ENCODE results near the gene UGT1A5.
"Not testable (repeated sequence)": the region's sequence is repeated elsewhere in the genome, so short reads cannot be mapped to it uniquely, and the experiment has no call there.

UGT1A5 gene

DNA sequence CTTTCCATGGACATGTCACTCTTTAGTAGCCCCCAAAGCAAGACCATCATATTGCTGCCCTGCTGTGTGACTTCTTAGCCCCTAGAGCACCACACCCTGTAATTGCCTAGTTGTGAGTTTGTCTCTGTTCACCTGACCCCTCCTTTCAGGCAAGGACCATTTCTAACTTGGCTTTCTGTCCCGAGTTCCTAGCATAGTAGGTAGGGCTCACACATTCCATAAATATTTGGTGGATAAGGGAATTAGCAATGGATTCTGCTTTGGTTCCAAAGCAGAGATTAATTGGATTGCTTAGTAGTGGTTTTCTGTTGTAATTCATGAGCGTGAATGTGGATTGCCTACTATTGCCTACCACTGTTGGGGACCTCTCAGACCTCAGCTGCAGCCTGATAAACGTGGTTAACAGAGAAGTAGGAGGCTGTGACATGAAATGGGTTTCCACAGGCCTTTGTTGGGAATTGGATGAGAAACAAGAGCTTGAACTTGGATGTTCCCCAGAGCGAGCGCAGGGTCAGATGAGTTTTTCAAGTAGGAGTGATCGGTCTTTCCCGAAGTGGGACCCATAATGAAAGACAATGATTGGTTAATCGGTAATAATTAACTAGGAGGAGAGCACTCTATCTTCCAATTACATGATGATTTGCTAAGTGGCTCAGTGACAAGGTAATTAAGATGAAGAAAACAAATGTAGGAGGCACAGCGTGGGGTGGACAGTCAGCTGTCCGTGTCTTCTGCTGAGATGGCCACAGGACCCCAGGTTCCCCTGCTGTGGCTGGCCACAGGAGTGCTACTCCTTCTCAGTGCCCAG lies 34.0 kb downstream of the UGT1A5 start:
- DNase-seq: no peak

DNA sequence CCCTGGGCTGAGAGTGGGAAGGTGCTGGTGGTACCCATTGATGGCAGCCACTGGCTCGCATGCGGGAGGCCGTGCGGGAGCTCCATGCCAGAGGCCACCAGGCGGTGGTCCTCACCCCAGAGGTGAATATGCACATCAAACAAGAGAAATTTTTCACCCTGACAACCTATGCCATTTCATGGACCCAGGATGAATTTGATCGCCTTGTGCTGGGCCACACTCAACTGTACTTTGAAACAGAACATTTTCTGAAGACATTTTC lies 34.5 kb downstream of the UGT1A5 start:
- no peak for DNase-seq

DNA sequence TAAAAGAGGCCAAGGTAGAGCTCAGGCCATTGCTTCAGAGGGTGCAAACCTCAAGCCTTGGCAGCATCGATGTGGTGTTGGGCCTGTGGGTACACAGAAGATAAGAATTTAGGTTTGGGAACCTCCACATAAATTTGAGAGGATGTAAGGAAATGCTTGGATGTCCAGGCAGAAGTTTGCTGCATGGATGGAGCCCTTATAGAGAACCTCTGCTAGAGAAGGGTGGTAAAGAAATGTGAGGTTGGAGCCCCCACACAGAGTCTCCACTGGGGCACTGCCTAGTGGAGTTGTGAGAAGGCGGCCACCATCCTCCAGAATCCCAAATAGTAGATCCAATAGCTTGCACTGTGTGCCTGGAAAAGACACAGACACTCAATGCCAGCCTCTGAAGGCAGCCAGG lies 38.0 kb downstream of the UGT1A5 start:
- DNase-seq: not testable (repeated sequence)

DNA sequence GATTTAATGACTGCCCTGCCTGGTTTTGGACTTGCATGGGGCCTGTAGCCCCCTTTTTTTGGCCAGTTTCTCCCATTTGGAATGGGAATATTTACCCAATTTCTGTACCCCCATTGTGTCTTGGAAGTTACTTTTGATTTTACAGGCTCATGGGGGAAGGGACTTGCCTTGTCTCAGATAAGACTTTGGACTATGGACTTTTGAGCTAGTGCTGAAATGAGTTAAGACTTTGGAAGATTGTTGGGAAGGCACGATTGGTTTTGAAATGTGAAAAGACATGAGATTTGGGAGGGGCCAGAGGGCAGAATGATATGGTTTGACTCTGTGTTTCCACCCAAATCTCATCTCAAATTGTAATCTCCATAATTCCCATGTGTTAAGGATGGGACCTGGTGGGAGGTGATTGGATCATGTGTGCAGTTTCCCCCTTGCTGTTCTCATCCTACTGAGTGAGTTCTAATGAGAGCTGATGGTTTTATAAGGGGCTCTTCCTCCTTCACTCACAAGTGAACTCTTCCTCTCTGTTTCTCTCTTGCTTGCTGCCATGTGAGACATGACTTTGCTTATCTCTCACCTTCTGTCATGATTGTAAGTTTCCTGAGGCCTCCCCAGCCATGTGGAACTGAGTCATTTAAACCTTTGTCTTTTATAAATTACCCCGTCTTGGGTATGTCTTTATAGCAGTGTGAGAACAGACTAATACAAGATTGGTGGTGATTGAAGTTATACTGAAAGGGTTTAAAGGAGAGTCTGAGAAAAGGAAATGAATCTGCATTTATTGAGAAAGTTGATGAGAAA lies 38.7 kb downstream of the UGT1A5 start:
- not testable (repeated sequence) for DNase-seq

DNA sequence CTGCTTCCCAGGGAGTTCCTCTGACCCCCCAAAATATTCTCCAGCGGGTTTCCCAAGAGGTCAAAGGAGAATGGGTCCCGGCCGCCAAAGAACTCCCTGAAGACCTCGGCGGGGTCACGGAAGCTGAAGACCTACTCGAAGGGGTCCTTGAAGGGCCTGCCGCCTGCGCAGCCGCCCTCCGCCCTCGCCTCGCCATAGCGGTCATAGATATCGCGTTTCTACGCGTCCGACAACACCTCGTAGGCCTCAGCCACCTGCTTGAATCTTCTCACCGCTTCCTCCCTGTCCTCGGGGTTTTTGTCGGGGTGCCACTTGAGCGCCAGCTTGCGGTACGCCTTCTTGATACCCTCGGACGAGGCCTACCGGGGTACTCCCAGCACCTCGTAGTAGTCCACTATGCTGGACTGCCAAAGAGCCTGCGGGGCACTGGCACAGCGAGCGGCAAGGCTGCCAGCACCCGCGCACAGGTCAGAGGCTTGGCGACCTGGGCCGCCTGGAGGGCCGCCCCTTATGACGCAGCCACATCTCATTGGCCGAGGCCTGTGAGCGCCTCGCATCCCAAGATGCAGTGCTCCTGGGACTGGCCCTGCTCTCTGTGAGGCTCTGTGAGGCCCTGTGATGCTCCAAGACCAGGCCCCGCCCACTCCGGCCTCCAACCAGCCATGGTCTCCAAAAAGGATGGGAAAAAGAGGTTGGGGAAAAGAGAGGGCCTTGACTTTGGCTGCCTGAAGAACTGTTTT lies 42.3 kb downstream of the UGT1A5 start:
- no peak for DNase-seq

DNA sequence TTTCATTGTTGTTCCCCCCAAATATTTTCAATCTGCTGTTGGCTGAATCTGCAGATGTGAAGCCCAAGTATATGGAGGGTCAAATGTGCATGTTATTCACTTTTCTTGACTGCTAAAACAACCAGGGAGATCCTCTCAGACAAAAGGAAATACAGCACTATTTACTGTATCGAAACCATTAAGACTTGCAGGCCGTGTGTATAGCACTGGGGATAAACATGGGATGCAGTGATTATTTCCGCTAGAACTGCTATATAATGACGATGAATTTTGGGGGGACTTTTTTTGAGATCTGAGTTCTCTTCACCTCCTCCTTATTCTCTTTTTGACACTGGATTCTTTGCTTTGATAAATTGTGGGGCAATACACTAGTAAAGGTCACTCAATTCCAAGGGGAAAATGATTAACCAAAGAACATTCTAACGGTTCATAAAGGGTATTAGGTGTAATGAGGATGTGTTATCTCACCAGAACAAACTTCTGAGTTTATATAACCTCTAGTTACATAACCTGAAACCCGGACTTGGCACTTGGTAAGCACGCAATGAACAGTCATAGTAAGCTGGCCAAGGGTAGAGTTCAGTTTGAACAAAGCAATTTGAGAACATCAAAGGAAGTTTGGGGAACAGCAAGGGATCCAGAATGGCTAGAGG lies 43.8 kb downstream of the UGT1A5 start:
- DNase-seq: no peak

DNA sequence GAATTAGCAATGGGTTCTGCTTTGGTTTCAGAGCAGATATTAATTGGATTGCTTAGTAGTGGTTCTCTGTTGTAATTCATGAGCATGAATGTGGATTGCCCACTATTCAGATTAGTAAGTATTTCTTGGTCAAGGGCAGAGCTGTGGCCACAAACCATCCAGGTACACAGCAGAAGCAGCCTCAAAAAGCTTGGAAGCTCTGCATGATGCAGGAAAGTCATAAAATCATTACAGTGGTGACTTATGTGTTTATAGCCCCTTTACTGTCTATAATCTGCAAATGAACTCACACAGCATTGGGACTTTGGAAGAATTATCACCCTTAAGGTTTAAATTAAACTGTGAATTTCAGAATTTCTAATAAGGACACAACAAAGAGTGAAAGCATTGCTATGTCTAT lies 45.4 kb downstream of the UGT1A5 start:
- no peak for DNase-seq

DNA sequence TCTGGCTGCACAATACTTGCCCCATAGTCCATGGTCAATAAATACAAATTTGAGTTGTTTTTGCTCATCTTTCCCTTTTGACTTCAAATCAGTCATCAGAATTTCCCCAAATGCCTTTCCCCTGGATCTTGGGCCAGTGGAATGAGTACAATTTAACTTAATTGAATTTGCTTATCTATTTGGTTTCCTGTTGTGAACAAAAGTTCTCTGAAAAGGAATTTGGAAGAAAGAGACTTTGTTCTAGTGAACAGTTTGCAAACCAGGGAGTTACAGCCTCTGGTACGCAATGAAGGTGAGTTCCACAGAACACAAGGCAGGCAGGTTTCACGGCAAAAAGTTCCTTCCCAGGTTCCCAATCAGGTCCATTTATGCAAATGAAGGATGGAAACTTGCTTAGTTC lies 46.1 kb downstream of the UGT1A5 start:
- DNase-seq: no peak

DNA sequence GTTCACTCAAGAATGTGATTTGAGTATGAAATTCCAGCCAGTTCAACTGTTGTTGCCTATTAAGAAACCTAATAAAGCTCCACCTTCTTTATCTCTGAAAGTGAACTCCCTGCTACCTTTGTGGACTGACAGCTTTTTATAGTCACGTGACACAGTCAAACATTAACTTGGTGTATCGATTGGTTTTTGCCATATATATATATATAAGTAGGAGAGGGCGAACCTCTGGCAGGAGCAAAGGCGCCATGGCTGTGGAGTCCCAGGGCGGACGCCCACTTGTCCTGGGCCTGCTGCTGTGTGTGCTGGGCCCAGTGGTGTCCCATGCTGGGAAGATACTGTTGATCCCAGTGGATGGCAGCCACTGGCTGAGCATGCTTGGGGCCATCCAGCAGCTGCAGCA lies 47.3 kb downstream of the UGT1A5 start, which contains the start of gene UGT1A1:
TSS of gene UGT1A1 (plus strand) at position 228 of the 400 bp plus-strand sequence. CDS start at position 246, 18 bp downstream.
- DNase-seq: no peak

DNA sequence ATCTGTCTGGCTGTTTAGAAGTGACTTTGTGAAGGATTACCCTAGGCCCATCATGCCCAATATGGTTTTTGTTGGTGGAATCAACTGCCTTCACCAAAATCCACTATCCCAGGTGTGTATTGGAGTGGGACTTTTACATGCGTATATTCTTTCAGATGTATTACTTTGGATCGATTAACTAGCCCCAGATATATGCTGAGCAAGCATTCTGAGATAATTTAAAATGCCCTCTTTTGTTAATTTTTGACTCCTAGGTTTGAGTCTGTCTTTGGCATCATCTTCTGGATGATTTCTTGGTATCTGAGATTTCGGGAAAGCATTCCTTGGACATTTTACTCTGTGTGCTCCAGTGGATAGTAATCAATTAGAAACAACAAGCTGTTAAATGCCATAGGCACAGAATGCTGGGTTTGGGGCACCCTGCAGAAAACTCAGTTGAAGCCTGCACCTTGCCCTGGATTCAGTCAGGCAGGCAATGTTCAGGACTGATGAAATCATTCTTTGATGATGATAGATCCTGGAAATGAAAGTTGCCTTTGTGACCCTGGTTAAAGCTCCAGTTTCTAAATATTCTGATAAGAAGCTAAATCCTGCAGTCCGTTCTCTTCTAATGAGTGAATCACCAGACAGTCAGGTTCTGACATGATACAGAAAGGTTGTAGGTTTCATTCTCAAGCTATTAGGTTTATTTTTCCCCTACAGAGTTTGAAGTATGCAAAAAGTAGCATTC lies 48.5 kb downstream of the UGT1A5 start:
- DNase-seq: no peak

DNA sequence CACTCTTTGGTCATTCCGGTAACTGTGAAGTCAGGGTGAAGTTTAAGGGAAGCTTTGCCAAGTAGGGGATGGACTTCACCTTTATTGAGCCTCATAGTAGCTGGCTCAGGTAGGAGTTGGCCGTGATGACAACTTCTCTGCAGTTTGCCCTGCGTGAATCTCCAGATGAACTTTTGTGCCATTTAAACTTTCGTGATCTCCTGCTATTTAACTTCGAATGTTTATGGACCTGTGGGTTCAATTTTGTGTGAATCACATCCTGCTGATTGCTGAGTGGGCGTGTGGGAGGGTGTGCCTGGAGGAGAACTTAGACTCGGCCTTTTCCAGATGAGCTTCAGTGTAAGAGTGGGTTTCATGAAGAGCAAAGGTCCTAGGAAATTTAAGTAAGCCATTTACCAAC lies 51.6 kb downstream of the UGT1A5 start:
- no peak for DNase-seq

DNA sequence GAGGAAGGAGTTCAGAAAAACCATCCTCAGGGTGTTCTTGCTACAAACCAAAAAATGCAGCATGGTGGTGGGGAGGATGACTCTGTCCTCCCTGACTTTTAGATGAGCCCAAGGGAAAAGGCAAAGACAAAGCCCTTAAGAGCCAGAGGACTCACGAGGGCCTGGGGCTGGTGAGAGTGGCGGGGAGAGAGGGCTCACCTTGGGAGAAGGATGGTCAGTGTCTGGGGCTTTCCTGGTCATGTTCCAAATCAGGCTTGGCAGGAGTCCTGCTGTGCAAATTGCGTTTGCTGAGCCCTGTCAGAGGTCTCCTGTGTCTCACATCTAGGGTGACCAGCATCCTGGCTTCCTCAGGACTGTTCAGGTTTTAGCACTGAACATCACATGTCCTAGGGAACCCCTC lies 52.1 kb downstream of the UGT1A5 start:
- no peak for DNase-seq

DNA sequence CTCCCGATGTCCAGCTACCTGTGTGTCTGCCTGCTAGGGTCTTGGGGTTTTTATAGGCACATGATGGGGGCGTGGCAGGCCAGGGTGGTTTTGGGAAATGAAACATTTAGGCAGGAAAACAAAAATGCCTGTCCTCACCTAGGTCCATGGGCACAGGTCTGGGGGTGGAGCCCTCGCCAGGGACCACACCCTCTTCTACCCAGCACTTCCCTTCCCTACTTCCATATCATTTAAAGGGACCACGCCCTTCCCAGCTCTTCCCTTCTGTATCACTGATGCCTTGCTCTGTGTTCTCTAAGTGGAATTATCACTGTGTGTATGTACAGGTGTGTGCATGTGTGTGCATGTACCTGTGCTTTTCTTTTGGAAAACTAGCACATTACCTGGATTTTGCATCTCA lies 53.7 kb downstream of the UGT1A5 start:
- no peak for DNase-seq

DNA sequence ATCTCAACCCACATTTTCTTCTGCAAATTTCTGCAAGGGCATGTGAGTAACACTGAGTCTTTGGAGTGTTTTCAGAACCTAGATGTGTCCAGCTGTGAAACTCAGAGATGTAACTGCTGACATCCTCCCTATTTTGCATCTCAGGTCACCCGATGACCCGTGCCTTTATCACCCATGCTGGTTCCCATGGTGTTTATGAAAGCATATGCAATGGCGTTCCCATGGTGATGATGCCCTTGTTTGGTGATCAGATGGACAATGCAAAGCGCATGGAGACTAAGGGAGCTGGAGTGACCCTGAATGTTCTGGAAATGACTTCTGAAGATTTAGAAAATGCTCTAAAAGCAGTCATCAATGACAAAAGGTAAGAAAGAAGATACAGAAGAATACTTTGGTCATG lies 55.4 kb downstream of the UGT1A5 start:
- no peak for DNase-seq

DNA sequence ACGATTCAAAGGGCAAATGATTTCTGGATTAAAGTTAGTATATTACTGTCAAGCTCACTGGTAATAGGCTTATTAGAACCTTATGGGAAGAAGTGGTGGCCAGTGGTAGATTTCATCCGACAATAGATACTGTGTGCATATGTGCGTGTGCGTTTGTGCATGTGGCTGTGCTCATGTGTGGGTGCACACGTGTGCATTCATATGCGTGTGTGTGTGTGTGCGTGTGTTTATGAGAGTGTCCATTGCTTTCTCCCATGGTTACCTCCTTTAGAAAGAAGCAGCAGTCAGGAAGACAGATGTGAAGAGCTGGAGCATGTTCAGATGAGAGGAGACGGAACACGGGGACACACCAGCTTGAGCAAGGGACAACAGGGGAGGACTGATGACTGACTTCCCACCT lies 56.6 kb downstream of the UGT1A5 start:
- DNase-seq: no peak

DNA sequence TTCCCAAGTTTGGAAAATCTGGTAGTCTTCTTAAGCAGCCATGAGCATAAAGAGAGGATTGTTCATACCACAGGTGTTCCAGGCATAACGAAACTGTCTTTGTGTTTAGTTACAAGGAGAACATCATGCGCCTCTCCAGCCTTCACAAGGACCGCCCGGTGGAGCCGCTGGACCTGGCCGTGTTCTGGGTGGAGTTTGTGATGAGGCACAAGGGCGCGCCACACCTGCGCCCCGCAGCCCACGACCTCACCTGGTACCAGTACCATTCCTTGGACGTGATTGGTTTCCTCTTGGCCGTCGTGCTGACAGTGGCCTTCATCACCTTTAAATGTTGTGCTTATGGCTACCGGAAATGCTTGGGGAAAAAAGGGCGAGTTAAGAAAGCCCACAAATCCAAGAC lies 59.4 kb downstream of the UGT1A5 start:
- DNase-seq: no peak

DNA sequence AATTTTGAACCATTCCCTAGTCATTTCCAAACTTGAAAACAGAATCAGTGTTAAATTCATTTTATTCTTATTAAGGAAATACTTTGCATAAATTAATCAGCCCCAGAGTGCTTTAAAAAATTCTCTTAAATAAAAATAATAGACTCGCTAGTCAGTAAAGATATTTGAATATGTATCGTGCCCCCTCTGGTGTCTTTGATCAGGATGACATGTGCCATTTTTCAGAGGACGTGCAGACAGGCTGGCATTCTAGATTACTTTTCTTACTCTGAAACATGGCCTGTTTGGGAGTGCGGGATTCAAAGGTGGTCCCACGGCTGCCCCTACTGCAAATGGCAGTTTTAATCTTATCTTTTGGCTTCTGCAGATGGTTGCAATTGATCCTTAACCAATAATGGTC lies 59.9 kb downstream of the UGT1A5 start:
- DNase-seq: no peak

DNA sequence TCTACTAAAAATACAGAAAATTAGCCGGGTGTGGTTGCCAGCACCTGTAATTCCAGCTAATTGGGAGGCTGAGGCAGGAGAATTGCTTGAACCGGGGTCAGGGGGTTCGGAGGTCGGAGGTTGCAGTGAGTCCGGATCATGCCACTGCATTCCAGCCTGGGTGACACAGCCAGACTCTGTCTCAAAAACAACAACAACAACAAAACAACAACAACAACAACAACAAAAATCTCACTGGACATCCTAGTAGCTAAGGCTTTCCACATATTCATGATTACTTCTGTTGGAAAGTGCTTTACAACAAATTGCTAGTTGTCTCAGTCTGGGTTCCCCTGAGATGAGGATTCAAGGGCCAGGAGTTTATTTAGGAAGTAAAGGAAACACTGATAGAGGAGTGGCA lies 61.1 kb downstream of the UGT1A5 start:
- DNase-seq: no peak

DNA sequence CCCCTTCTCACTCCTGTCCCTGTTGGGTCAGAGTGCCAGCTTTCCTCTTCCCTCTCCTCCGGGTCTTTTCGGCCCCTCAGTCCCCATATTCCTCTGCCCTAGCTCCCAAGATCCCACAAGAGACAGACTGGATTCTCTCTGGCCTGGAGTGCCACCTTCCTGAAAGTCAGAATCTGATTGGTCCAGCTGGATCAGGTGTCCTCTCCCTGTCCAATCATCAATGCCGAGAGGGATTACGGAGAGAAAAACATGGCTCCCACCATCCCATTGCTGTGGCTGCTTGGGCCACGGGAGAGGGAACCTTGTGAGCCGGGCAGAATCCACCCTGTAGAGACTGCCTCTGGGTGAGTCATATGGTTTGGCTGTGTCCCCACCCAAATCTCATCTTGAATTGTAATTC lies 62.7 kb downstream of the UGT1A5 start:
- DNase-seq: no peak

DNA sequence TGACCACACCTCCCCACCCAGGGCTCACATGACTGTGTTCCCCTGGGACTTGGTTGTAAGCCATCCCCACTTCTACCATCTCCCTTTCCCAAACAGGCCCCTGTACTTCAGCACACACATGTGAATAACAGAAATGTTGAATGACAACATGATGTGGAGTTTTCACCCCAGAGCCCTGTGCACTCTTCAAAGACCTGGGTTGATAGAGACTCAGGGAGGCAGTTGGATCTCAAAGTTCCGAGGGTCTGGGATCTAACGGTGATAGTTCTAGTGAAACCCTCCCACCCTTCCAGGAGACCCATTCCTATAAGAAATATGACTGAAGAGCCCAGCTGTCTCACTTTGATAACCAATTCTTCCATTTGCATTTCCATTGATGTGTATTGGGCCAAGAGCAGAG lies 65.3 kb downstream of the UGT1A5 start, which contains the start of gene MROH2A:
TSS of gene MROH2A (plus strand) at position 301 of the 400 bp plus-strand sequence. CDS start 1,029 bp downstream, outside the sequence.
- DNase-seq: no peak

DNA sequence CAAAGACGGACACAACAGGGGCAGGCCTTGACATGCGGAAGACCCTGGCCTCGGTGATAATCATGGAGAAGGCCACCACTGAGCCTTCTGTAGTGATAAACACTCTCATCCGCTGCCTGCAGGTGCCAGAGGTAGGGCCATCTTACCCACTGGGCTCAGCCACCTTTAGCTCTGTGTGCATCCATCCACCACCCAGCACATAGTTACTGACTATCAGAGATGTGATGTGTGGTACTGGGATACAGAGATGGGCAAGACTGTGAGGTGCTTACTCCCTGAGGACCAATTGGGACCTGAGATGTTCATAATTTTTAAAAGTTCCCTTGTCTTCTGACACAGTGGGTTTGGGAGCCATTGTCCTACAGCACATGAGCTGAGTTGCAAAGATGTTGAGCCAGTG lies 67.0 kb downstream of the UGT1A5 start:
- no peak for DNase-seq

DNA sequence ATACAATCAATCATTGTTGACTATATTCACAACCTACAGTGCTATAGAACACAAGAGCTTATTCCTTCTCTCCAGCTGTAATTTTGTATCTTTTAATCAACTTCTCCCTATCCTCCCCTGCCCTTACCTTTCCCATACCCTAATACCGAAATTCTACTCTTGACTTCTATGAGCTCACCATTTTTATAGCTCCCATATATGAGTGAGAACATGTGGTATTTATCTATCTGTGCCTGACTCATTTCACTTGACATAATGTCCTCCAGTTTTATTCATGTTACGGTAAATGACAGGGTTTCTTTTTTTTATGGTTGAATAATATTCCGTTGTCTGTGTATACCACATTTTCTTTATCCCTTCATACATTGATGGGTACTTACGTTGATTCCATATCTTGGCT lies 68.1 kb downstream of the UGT1A5 start:
- DNase-seq: no peak

DNA sequence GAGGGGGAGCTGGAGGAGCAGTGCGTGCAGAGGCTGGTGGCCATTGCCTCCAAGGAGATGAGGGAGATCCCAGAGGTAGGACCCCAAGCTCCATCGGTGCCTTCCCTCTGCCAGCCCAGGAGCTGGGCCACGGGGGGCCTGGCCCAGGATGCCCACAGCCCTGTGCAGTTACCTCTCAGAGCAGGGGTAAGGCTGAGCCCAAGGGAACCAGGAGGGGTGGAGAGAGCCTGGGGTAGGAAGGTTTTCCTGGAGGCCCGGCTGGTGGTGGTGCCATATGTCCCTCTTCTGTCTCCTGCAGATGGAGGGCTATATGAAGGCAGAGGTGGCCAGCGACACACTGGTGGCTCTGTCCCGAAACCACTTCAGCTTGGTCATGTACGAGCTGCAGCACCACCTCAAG lies 76.8 kb downstream of the UGT1A5 start:
- DNase-seq: no peak

Data from NCI-H774 (cell line).